SK-N-MC (cell line): ENCODE results near the gene EFNA4.

Source experiments
- EZH2 ChIP-seq: fragments of 200-600 bp; sonication (generic); IDR thresholded peaks from one replicate; pipeline ENCODE4 v1.6.1; 2017; ENCODE audit warnings: antibody characterized with exemption
- POLR2AphosphoS5 ChIP-seq: IDR thresholded peaks from 2 replicates; pipeline ENCODE4 v1.6.1; 2012; ENCODE audit warnings: mild to moderate bottlenecking, low read depth, low read length, borderline replicate concordance

DNA sequence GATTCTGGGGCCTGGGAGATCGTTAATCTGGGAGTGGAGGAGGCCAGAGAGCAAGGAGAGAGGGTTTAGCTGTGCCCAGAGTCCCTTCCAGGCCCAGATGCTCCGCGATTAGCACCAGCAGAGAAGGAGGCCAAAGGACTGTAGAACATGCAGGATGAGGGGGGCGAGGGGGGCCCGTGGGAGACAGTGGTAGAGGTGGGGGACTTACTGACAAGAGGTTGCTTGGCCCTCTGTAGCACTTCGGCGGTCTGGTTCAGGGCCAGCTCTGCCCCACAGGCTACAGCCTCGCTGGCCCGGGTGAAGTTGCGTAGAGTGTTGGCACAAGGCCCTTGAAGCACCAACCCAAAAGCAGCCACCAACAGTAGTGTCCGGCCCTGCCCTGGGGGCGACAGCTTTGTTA, 30.7 kb upstream of the EFNA4 start:
- no peak for TF ChIP-seq EZH2
- TF ChIP-seq POLR2AphosphoS5 = no peak
